SIG-M5 (cell line): ENCODE measurements around the gene TMEM120B.

Experiments
- DNase-seq: peaks from one replicate; lab custom pipeline; 2025; lab: John Stamatoyannopoulos, UW

TMEM120B gene

DNA sequence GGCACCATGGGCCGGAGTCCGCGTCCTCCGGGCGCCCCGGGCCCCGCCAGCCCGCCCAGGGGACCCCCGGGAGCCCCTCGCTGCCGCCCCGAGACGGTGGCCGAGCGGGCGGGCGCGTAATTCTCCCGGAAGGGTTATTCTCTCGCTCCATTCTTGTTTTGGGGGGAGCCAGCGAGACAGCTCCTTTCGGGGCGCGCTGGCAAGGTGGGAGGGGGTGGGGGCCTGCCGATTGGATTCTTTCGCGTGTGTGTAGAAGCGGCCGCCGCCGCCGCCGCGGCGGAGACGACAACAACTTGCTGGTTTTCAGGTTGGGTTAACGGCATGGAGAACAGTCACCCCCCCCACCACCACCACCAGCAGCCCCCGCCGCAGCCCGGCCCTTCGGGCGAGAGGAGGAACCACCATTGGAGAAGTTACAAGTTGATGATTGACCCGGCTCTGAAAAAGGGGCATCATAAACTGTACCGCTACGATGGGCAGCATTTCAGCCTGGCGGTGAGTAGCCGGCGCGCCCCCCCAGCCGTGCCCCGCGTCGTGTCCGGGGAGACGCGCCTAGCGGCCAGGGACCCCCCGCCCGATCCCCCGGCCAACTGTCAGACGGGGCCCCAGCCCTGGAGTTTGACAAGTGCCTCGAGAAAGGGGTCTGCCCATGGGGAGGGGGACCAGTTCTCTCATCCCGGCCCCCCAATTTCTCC, 92.0 kb downstream of the TMEM120B start:
- DNase-seq, result no peak

DNA sequence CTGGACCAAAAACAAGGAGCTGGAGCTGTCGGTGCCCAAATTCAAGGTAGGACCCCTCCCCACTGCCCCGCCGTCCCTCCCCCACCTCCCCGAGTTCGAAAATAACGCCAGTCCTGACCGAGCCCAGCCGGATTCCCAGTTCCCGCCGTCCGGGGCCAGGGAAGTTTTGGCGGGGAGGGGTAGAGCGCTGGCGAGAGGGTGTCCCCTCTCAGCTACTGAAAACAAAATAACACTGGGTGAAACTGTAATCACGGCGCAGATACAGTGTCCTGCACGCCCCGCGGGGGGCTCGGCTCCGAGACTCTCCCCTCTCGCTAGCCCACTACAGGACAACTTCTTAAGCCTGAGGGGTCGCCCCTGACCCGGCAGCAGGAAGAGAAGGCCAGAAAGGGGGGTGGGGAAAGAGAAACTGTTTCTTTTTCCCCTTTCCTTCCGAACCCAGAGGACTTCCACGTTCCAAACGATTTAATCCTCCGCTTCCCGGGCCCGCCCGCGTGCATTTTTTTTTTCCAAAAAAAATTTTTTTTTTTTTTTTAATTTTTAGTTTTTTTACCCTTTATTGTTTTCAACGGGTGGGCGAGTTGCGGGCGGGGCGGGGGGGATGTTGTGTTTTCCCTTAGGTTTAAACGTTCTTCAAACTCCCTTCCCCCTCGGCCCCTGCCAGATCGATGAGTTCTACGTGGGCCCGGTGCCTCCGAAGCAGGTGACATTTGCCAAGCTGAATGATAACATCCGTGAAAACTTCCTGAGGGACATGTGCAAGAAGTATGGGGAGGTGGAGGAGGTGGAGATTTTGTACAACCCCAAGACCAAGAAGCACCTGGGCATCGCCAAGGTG, 92.8 kb downstream of the TMEM120B start:
- DNase-seq, result no peak

DNA sequence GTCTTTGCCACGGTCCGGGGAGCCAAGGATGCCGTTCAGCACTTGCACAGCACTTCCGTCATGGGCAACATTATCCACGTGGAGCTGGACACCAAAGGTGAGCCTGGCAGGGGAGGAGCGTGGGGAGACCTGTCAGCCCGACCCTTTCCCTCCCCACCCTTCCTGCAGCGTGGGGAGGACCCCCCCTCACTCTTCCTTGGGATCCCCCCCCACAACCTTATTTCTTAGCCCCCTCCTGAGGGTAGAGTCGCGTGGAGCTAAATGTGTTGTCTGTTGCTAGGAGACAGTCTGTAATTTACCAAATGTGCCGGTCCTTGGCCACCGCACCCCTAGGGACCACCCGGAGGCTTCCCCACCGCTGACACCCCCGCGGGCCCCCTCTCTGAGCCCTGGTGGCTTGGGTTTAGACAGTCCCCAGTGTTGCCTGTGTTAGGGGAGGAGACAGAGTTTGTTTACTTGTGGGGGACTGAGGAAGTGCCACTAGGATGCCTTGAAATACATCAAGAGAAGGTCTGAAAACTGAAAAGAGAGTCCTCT, 93.5 kb downstream of the TMEM120B start:
- no peak for DNase-seq

DNA sequence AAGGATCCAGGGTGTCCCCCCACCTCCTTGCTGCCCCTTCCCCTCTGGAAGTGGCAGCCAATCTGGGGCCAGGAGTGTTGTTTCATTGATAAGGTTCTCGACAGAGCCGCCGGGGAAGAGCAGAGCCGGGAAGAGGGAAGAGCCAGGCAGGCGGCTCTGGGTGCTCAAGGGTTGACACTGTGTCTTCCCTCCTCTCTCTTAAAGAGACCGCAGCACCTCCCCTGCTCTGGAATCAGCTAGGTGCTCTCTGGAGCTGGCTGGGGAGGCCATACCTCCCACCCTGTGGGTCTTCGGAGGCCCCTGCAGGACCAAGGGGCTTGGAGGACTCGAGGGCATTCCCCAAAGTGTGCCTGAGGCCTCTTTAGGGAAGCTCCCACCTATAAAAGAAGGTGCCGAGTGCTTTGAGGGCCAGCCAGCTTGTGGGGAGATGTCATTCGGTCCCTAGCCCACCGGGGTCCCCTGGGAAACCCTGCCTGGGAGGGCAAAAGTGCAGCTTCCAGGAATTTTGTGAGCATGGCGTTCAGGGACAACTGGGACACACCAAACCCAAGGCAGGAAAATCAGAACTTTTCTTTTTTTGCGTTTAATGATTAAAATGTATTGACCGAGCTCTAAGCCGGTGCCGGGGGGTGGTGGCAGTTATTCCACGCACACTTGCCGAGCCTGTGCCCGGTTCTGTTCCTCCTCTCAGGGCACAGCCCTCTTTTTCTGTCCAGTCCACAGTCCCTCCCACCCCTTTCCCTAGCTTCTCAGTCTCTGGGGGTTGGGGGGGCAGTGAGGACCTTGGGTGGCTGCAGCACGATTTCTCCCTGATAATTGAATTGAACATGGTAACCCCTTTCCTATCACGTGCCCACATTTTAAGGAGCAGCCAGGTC, 94.2 kb downstream of the TMEM120B start:
- DNase-seq, result no peak

DNA sequence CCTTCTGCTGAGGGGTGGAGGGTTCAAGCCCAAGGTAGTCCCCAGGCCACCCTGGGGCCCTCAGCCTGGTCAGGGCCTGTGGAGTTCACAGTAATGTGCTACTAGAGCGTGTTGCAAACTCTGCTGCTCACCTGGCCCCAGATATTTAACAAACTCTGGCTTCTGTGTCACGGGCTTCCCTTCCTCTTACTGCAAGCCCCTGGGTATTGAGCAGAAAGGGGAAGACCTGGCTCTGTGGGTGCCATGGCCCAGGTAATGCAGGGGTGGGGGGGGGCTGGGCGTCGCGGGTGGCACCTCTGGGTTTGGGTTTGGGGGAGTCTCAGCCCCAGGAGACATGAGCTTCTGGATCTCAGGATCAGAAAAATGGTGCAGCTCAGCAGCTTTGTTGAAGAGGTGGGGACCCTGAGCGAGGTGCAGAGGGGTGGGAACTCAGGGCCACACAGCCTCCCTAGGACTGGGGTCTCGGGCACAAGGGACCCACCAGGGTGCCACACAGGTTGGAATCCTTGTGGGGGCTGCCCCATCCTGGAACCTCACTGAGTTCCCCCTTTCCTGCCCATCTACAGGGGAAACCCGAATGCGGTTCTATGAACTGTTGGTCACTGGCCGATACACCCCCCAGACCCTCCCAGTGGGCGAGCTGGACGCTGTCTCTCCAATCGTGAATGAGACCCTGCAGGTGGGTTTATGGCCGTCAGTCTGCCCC, 95.2 kb downstream of the TMEM120B start:
- DNase-seq, result no peak

DNA sequence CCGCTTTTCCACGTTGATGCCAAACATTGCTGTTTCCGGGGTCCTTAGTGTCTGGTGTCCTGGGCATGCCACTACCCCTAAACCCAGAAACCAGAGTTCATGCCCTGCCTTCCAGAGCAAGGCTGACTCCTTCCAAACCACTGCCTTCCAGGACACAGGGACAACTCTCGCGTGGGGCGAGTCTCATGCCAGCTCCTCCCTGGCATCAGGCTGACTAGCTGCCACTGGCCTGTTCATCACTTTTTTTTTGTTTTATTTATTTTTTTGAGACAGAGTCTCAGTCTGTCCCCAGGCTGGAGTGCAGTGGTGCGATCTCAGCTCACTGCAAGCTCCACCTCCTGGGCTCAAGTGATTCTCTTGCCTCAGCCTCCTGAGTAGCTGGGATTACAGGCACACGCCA, 96.1 kb downstream of the TMEM120B start:
- no peak for DNase-seq

DNA sequence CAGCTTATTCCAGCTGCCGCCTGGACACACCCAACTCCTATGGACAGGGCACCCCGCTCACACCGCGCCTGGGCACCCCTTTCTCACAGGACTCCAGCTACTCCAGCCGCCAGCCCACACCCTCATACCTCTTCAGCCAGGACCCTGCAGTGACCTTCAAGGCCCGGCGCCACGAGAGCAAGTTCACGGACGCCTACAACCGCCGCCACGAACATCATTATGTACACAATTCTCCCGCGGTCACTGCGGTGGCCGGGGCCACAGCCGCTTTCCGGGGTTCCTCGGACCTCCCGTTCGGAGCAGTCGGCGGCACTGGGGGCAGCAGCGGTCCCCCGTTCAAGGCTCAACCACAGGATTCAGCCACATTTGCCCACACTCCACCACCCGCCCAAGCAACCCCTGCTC, 97.2 kb downstream of the TMEM120B start:
- DNase-seq, result no peak

DNA sequence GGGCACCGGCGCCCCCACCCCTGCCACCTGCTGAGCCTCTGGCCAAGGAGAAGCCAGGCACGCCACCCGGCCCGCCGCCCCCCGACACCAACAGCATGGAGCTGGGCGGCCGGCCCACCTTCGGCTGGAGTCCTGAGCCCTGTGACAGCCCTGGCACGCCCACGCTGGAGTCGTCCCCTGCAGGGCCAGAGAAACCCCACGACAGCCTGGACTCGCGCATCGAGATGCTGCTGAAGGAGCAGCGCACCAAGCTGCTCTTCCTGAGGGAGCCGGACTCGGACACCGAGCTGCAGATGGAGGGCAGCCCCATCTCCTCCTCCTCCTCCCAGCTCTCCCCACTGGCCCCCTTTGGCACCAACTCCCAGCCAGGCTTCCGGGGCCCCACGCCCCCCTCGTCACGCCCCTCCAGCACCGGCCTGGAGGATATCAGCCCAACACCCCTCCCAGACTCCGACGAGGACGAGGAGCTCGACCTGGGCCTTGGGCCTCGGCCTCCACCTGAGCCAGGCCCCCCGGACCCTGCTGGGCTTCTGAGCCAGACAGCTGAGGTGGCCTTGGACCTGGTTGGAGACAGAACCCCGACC, 97.8 kb downstream of the TMEM120B start:
- DNase-seq, result no peak

DNA sequence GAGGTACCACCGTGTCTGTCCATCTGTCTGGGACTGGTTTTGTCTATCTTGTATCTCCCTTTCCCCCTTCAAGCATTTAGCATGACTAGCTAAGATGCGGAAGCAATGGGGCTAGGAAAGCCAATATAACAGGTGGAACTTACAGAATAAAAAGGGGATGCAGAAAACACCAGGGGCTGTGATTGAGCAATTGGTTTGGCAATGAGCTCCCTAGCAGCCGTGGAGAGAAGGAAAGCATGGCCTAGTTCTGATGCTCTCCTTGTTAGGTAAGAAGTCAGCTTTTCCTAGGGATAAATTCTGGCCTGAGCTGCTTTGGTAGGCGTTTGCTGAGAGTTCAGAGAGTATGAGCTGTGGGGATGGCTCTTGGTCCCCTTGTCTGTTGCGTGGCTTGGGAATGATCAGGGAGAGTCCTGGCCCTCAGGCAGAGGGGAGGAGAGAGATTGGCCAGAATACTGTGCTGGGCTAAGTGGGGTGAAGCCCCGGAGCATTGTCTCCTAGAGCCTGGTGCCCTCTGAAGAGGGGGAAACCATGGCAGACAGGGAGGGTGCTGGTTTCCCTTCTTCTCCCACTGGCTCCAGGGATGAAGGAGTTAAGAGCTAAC, 98.4 kb downstream of the TMEM120B start:
- DNase-seq, result no peak

DNA sequence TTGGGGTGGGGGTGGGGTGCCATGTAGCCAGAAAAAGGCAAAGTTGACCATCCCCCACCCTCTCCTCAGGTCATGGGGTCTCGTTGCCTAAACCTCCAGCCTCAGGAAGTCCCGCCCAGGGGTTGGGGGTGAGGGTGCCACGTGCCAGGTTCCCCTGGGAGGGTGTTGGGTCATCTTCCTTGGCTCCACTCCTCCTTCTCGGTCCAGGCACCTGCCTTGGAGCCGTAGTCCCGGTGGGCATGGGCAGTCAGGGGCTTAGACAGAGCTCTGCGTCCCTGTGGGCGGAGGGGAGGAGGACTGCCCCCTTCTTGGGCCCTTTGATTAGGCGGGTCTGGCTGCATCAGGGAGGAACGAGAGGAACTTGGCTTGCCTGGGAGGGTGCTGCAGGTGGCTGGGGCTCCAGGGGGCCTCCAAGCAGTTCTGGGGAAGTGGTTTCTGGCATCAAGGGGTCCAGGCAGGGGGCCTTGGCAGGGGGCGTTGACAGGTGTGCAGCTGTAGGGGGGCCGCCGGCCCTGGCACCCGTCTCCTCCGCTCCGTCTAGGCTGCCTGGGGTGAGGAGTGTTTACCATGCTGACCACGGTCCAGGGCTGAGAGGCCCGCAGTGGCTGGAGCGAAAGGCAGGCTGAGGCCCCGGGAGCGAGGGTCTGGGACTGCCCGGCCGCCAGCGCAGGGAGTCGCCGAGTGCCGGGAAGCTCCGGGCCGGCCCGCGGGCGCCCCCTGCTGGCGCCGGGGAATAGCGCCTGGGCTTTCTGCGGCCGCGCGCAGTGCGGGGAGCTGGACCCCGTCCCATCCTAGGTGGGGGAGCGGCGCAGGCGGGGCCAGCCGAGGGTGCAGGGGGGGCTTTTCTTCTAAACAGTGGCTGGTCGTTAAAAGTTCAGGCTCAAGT, 99.1 kb downstream of the TMEM120B start:
- no peak for DNase-seq

DNA sequence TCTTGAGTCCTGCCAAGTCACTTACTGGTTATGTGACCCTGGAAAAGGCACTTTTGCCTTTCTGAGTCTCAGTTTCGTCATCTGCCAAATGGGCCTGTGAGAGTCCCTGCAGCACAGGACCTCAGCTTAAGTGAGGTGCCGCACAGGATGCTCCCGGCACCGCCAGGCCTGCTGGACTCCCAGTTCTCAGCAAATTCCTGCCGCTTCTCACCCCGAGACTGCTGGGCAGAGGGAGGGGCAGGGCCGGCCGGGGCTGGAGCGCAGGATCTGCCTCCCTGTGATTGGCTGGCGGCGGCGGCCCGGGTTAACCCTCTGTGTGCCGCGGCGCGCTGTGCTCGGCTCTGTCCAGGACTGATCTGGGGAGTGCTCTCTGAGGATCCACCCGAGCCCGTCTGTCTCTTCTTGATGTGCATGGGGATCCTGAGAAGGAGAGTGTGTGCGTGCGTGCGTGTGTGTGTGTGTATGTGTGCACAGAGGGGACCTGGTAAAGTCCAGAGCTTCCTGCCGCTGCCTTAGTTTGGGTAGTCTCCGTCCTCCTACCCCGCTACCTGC, 99.8 kb downstream of the TMEM120B start:
- DNase-seq, result no peak

DNA sequence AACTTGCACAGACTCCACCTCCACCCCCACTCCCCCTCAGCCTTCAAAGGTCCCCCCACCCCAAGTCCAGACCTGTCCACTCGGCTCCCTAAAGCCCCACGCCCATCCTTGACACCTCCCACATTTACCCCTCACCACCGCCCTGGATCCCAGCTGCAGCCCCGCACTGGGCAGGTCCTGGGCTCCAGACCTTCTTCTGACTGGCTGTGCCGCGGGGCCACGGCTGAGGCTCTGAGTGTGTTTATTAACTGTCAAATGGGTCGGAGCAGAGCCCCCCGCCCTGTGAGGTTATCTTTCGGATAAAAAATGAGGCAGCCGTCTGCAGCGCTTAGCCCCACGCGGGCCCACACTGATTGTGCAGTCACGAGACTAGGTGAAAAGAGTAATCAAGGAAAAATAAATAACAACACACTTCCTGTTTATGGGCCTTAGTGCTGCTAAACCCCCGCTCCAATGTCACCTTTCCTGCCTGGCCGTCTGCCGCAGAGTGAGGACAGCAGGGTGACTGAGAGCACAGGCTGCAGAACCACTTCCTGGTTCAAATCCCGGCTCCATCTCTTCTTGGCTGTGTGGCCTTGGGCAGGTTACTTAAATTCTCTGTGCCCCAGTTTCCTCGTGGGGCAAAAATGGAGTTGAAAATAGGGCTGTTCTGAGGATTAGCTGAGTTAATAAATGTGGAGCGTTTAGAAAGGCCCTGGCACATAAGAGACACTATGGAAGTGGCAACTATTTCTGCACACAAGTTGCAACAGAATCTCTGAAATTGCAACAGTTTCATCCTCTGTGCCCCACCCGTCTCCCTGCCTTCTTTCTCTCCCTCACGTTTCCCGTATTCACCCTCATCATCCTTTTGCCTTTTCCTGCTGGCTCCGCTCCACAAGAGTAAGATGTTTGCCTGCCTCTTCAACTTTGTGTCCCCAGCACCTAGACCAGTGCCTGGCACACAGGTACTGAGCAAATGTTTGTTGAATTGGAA, 100.7 kb downstream of the TMEM120B start:
- DNase-seq, result no peak

DNA sequence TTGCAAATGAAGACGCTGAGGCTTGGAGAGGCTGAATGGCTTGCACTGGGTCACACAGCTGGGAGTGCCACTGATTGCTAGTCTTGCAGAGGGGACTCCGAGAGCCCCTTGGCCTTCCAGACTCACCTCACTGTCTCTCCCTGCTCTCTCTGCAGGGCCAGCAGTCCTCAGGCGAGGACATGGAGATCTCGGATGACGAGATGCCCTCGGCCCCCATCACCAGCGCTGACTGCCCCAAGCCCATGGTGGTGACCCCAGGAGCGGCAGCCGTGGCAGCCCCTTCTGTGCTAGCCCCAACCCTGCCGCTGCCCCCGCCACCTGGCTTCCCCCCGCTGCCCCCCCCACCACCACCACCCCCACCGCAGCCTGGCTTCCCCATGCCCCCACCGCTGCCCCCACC, 101.4 kb downstream of the TMEM120B start:
- no peak for DNase-seq

DNA sequence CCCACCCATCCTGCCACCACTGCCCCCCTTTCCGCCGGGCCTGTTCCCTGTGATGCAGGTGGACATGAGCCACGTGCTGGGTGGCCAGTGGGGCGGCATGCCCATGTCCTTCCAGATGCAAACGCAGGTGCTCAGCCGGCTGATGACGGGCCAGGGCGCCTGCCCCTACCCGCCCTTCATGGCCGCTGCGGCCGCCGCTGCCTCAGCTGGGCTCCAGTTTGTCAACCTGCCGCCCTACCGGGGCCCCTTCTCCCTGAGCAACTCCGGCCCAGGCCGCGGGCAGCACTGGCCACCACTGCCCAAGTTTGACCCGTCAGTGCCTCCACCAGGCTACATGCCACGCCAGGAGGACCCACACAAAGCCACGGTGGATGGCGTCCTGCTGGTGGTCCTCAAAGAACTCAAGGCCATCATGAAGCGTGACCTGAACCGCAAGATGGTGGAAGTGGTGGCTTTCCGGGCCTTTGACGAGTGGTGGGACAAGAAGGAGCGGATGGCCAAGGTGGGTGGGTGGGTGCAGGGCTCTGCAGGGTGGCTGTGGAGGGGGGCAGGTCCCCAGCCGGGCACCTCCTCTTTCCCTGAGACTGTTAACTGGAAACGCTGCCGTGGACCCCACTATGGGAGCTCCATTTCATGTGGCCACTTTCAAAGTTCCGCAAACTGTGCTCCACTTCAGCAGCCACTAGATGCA, 102.0 kb downstream of the TMEM120B start:
- no peak for DNase-seq

DNA sequence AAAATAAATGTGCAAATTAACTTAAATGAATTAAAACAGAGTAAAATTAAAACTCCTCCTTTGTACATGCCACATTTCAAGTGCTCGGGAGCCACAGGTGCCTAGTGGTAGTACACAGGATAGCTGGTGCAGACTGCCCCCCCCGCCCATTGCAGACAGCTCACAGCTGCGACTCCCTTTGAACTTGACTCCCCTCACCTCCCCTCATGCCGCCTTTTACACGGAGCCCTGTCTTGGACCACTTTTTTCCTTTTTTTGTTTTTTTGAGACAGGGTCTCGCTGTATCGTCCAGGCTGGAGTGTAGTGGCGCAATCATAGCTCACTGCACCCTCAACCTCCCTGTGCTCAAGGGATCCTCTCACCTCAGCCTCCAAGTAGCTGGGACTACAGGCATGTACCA, 102.7 kb downstream of the TMEM120B start:
- no peak for DNase-seq

DNA sequence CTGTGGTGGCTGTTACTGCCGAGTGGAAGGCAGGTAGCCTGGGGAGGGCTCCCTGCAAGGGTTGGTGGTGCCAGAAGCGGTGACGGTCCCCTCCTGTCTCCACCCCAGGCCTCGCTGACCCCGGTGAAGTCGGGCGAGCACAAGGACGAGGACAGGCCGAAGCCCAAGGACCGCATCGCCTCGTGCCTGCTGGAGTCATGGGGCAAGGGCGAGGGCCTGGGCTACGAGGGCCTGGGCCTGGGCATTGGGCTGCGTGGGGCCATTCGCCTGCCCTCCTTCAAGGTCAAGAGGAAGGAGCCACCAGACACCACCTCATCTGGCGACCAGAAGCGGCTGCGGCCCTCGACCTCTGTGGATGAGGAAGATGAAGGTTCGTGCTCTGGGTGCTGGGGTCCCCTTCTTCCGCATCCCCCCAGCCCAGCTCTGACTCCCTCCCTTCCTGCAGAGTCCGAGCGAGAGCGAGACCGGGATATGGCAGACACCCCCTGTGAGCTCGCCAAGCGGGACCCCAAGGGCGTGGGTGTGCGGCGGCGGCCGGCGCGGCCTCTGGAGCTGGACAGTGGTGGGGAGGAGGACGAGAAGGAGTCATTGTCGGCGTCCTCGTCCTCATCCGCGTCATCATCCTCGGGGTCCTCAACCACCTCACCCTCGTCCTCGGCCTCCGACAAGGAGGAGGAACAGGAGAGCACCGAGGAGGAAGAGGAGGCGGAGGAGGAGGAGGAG, 104.5 kb downstream of the TMEM120B start:
- DNase-seq, result no peak

DNA sequence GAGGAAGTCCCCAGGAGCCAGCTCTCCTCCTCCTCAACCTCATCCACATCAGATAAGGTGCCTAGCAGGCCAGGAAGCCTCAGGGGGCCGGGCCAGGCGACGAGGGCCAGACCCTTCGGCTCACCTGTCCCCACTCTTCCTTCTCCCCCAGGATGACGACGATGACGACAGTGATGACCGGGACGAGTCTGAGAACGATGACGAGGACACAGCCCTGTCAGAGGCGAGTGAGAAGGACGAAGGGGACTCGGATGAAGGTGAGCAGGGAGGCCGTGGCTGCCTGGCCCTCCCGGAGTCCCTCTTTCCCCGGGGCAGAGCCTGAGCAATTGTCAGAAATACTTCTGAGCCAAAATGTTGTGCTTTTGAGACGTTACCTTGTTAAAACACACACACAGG, 105.1 kb downstream of the TMEM120B start:
- no peak for DNase-seq
